ENCODE results near the gene CRYBA2.

Gene CRYBA2

GRCh38 chr2:219022616-219023015, 29.4 kb upstream of the CRYBA2 start:
- DNase-seq = no peak

GRCh38 chr2:219022041-219022440, 28.8 kb upstream of the CRYBA2 start:
- no peak for DNase-seq

DNA sequence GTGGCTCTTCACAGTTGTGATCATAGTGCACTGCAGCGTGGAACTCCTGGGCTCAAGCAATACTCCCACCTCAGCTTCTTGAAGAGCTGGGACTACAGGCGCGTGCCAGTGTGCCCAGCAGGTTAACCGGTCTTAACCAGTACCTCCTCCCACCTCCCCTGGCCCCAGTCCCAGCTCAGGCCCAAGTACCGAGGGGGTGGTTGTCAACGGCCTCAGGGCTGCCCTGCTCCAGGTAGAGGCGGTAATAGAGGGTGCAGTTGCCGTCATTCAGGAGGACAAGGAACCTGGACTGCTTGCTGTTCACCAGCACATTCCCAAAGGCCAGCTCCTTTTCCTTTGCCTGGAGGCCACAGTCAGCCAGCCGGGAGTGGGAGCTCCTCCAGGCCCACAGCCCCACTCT, 28.4 kb upstream of the CRYBA2 start:
- DNase-seq = no peak

- DNase-seq = no peak
Observed at GRCh38 chr2:219020604-219021365, 27.6 kb upstream of the CRYBA2 start.

DNA sequence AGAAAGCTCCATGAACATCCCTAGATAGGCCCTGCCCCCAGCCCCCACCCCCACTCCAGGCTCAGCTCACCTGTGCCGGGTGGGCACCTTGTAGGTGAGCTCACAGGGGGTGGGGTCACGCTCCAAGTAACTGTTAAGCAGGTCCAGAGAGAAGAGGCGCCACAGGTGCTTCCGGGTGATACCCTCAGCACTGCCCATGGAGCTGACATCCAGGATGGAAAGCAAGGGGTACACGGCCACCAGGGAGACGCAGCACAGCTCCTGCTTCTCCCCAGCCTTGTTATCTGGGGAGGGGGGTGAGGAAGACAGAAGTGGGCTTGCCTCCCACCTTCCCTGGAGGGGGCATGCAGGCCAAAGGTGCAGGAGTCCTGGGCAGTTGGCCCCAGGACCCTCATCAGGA, 26.2 kb upstream of the CRYBA2 start:
- DNase-seq = no peak

- DNase-seq = no peak
Observed at GRCh38 chr2:219018726-219019125, 25.5 kb upstream of the CRYBA2 start.

GRCh38 chr2:219018286-219018685, 25.1 kb upstream of the CRYBA2 start:
- no peak for DNase-seq

DNA sequence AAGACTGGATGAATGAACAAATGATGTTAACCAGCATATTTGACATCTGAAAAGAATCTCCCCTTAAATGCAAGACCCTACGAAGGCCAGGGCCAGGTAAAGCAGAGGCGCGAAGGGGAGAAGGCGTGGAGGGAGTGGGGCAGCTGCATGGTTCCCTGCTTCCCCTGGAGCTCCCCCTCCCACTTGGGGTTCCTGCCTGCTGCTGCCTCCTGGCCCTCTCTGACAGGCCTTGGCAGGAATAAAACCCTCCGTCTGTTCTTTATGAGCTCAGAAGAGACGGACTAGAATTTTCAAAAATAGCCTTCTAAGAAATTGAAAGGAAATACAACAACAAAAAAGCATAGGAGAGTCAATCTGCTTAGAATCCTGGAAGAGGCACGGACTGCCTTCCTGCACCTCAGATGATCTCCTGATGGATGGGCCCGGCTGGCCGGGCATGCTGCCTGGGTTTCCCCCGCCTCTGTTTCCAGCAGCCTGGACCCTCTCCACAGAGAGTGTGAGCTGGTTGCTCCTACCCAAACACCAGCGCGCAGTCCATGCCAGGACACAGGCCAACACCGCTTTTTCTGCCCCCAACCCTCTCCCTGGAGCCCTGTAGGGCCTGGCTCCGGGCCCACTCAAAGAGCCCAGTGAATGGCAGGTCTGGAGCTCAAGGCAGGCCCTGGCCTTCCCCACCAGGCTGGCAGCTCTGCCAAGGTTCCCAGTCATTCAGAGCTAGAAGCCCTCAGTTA, 24.1 kb upstream of the CRYBA2 start:
- no peak for DNase-seq

- DNase-seq = no peak
Observed at GRCh38 chr2:219016721-219017120, 23.5 kb upstream of the CRYBA2 start.

DNA sequence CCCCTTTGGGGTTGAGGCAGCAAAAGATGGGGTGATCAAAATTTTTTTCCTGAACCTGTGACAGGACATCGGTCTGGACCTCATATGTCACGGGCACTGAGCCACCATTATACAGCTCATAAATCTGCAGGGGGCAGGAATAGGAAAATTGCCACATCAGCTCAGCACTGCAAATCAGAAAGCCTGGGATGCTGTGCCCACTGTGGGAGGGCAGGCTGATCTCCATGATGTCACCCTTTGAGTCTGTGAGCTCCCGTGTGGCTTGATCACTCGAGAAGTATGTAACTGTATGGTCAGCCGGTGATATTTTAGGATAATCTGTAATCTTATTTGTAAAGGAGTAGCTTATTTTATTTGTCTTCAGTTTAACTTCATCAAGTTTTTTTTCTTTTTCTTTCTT, 17.7 kb upstream of the CRYBA2 start:
- no peak for DNase-seq

- peak in 1 of 2 donors; percentile 23 for DNase-seq
Observed at GRCh38 chr2:219010162-219010756, 17.0 kb upstream of the CRYBA2 start.

GRCh38 chr2:219009294-219009693, 16.1 kb upstream of the CRYBA2 start:
- no peak for DNase-seq

DNA sequence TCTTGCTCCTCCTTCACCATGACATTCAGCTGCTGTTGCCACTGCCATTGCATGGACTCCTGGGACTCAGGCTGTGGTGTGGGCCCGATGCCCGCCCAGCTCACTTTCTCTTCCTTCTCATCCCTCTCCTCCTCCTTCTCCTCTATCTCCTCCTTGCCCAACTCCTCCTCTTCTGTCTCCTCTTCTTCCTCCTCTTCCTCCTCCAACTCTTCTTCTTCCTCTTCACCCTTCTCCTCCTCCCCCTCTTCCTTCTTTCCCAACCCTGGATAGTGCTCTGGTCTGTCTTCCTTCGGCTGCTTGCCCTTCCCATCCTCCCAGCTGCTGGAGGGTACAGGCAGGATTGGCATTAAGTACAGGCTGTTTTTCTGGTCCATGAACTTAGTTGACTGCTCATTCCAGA, 10.8 kb upstream of the CRYBA2 start:
- DNase-seq = no peak

DNA sequence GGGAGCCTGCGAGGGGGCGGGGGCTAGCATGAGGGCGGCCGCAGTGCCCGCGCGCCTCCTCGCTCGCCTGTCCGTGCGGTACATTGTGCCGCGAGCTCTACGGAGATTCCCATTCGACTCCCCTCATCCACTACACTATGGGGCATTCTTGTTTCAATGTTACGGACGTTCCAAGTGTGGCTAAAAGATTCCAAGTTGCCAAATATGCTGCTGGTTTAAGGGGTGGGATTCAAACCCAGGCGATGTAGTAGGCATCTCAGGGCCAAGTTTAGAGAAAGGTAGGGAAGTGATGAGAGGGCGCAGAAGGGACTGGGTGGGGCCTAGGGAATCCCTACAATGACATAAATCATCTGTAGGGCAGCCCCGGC, 10.0 kb upstream of the CRYBA2 start:
- DNase-seq = no peak

DNA sequence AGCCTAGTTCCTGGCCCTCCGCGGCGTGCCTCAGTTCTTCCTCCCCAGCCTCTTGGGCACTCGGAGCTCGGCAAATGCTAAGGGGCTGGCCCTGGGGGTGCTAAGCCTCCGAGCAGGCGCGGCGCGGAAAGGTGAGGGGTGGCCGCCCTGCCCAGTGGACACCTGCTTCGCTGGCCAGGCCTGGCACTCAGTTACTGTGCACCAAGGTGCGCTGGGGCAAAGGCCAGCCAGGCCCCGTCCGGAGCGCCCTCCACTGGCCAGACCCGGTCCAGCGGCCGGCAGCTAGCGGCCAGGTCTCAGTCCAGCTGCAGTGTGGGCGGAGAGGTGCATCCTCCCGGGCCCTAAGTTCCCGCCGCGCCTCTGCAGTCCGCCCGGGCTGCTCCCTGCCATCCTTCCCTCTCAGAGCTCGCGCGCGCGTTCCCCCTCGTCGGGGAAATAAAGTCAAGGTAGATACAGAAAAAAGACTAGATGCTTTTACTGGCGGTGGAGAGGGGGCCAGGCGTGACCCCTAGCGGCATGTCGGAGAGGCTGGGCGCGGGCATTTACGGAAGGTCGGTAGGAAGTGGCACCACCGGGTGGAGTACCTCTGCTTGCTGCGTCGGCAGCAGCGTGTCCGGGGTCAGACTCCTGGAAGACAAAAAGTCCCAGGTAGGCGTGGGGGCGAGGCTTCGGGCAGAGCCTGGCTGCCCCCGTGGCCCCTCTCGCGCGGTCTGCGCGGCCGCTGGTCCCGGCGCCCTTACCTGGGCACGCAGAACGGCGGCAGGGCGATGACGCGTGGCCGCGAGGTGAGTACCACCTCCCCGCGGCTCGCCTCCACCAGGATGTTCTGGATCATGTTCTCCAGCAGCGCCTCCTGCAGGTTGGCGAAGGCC, 9.4 kb upstream of the CRYBA2 start:
- peak; percentile 27 to 31 for DNase-seq

- peak; percentile 58 to 70 for DNase-seq
Observed at GRCh38 chr2:219001577-219002394, 8.6 kb upstream of the CRYBA2 start.

DNA sequence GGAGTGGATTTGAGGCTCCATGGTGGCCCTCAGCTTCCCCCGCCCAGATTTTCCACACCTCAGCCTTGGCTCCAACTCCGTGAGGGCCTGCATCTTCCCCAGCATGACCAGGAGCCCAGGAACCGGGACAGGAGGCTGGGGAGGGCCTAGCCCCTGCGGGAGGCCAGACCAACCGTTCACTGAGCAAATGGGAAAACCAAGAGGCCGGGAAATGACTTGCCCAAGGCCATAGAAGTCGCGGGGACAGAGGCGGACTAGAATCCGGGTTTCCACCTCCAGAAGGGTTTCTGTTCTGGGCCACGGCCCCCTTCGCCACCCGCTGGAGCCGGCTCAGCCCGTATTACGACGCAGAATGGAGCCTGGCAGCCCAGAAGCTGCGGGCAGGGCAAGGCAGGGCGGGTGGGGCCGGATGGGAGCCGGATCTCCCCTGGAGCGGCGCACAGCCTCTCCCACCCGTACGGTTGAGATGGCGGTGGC, 7.9 kb upstream of the CRYBA2 start:
- no peak for DNase-seq

DNA sequence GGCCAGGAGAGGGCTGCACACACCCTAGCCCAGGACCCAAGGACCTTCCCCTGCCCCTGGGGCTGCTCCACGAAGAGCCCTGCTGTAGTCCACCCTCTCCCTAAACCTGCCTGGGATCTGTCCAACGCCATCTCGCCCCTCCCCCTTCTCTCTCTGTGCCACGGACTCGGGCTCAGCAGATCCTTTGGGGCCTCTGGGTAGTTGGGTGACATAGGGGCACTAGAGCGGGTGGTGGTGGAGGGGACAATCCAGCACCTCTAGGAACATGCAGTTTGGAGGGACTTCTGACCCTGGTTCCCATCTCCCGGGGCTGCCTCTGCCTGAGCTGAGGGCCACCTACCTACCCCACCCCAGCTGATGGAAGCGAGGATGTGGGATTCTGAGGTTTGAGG, 7.3 kb upstream of the CRYBA2 start:
- DNase-seq = no peak

DNA sequence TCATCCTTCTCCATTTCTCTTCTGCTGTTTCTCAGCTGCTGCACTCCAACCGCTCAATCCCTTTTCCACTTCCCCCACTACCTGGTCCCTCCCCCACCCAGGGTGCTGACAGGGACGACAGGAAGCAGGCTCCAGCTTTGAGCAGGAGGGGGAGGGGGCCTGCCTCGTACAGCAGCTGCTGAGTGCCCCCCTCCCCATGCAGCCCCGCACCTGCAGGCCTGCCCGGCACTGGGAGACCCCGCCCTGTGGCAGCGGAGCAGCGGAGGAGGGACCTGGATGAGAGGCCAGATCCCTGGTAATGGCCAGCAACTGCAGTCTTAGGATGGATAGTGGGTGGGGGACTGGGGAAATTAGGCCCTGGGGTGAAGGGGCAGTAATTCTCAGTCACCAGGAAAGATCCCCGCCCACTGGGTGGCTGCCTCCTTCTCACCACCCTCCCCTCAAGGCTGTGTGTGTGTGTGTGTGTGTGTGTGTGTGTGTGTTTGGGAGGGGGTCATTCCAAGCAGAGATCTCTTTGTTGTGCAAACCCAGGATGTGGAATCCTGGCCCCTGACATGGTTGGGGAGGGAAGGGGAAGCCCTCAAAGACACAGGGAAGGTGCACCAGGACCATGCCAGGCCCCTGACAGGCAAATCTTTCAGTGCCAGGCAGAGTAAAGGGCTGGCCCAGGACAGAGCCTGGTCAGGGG, 6.8 kb upstream of the CRYBA2 start:
- DNase-seq = no peak

GRCh38 chr2:218999021-218999880, 6.0 kb upstream of the CRYBA2 start:
- DNase-seq = no peak
